Myocyte (in vitro differentiated cells): ENCODE results near the gene TTC27. TPM values are rescaled to one million over a fixed set of nuclear protein-coding genes. Genes with fewer than 3 reads are reported as not detected.
"Not testable (repeated sequence)": the region's sequence is repeated elsewhere in the genome, so short reads cannot be mapped to it uniquely, and the experiment has no call there.

Source experiments
- DNase-seq: peaks from one replicate; pipeline ENCODE4 v3.0.0-alpha.2; 2012; ENCODE audit warnings: low read depth
- total RNA-seq: library from RNA; depleted of rRNA; stranded (reverse); fragments of >200 nt; gene quantifications from 2 replicates; pipeline ENCODE4 v1.2.3, GENCODE V29; 2014

The TTC27 gene
- total RNA-seq, 1 donor from 2014 or later: 18.4 TPM

- DNase-seq: no peak
Measured at GRCh38 chr2:32805104-32806095, 177.6 kb downstream of the TTC27 start.

- DNase-seq: no peak
Measured at GRCh38 chr2:32806857-32807256, 179.0 kb downstream of the TTC27 start.

GRCh38 chr2:32807662-32808061 is 179.8 kb downstream of the TTC27 start:
- no peak for DNase-seq

- no peak for DNase-seq
Measured at GRCh38 chr2:32810909-32811495, 183.2 kb downstream of the TTC27 start.

GRCh38 chr2:32811696-32812095 is 183.8 kb downstream of the TTC27 start:
- DNase-seq: no peak

- DNase-seq: no peak
Measured at GRCh38 chr2:32812316-32812715, 184.5 kb downstream of the TTC27 start.

GRCh38 chr2:32820088-32820487 is 192.2 kb downstream of the TTC27 start:
- no peak for DNase-seq

- no peak for DNase-seq
Measured at GRCh38 chr2:32820701-32821100, 192.9 kb downstream of the TTC27 start.

GRCh38 chr2:32824070-32824809 is 196.4 kb downstream of the TTC27 start:
- DNase-seq: peak; percentile 75

- DNase-seq: peak; percentile 53
Measured at GRCh38 chr2:32825291-32825712, 197.5 kb downstream of the TTC27 start.

- DNase-seq: no peak
Measured at GRCh38 chr2:32830196-32830595, 202.3 kb downstream of the TTC27 start.

GRCh38 chr2:32832821-32833220 is 205.0 kb downstream of the TTC27 start:
- DNase-seq: peak; percentile 39

- no peak for DNase-seq
Measured at GRCh38 chr2:32833709-32834108, 205.9 kb downstream of the TTC27 start.

- no peak for DNase-seq
Measured at GRCh38 chr2:32835148-32835547, 207.3 kb downstream of the TTC27 start.

- no peak for DNase-seq
Measured at GRCh38 chr2:32836933-32837332, 209.1 kb downstream of the TTC27 start.

- DNase-seq: no peak
Measured at GRCh38 chr2:32838418-32838817, 210.6 kb downstream of the TTC27 start.

GRCh38 chr2:32838949-32839348 is 211.1 kb downstream of the TTC27 start:
- no peak for DNase-seq

- DNase-seq: no peak
Measured at GRCh38 chr2:32841931-32842898, 214.4 kb downstream of the TTC27 start.

- DNase-seq: no peak
Measured at GRCh38 chr2:32843699-32844098, 215.8 kb downstream of the TTC27 start.

- no peak for DNase-seq
Measured at GRCh38 chr2:32844253-32844652, 216.4 kb downstream of the TTC27 start.

GRCh38 chr2:32846274-32846673 is 218.4 kb downstream of the TTC27 start:
- not testable (repeated sequence) for DNase-seq
